Activated CD8-positive, alpha-beta memory T cell treated with anti-CD3 and anti-CD28 coated beads for 36 hours (primary cell): Measurements from ENCODE around the gene LDLRAD4. TPM values are rescaled to one million over a fixed set of nuclear protein-coding genes. Genes with fewer than 3 reads are reported as not detected.

ENCODE experiments used
- CTCF ChIA-PET: fragments of 350-600 bp; sonication (Branson Sonifier 250); formaldehyde crosslinking; loops from one replicate; lab custom pipeline; 2021; ENCODE audit warnings: antibody characterized with exemption; lab: Charles Lee
- POLR2A ChIA-PET: fragments of 350-600 bp; sonication (Branson Sonifier 250); formaldehyde crosslinking; loops from one replicate; lab custom pipeline; 2021; ENCODE audit warnings: antibody characterized with exemption; lab: Charles Lee
- total RNA-seq, 2 experiments: library from RNA; stranded (reverse); gene quantifications; one replicate each; pipeline ENCODE4 v1.2.3, GENCODE V29; 2021

LDLRAD4 gene
- total RNA-seq, 2 experiments from 2014 or later = 36.8 to 38.3 TPM

- POLR2A ChIA-PET = no interaction called here
- CTCF ChIA-PET = interaction anchor here (1.4 to 1.5 kb wide), 2 partner anchors 22 to 75 kb away, joined by 3 read pairs; no protein-coding TSS in a partner anchor
Observed at GRCh38 chr18:13291299-13291698, 72.7 kb downstream of the LDLRAD4 start.

- ChIA-PET POLR2A (no interaction called here), CTCF (interaction anchor here (1.4 kb wide), 1 partner anchor 23 kb away, joined by 3 read pairs; no protein-coding TSS in a partner anchor)
Observed at GRCh38 chr18:13291745-13292447, 73.3 kb downstream of the LDLRAD4 start.

GRCh38 chr18:13292736-13293135, 74.2 kb downstream of the LDLRAD4 start:
- ChIA-PET CTCF (no interaction called here), POLR2A (no interaction called here)

DNA sequence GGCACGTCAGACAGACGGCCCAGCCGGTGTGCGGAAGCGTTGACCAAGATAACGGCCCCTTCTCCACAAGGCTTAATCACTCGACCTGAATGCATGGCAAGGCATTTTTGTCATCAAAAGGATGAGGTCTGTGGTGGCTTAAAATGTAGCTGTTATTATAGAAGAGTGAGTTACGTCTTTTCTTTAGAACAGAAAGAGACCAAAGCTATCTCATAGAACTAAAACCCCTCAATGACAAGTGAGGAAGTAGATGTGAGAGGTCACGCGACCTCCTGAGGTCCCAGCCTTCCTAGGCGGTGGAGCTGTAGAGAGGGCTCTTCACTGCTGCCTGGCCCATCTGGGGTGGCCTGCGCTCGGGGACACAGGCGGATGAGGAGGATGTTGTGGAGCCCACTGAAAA, 75.7 kb downstream of the LDLRAD4 start:
- POLR2A ChIA-PET = no interaction called here
- CTCF ChIA-PET = no interaction called here

DNA sequence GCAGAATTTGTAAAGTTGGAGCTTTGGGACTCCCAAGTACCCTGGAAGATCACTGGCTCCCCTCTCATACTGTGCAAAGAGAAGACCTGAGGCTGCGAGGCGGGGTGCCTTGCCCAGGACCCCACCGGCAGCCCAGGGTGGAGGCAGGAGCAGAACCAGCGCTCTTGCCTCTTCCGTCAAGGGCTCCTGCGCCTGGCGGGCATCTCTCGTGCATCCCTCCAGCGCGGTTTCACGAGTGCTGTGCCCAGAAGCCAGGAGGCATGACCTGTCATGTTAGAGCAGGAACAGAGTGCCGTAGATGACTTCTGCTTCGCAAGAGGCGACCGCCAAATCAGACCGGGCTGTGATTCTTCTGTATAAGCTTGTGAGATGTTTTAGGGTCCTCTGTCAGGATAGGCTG, 77.3 kb downstream of the LDLRAD4 start:
- CTCF ChIA-PET = no interaction called here

DNA sequence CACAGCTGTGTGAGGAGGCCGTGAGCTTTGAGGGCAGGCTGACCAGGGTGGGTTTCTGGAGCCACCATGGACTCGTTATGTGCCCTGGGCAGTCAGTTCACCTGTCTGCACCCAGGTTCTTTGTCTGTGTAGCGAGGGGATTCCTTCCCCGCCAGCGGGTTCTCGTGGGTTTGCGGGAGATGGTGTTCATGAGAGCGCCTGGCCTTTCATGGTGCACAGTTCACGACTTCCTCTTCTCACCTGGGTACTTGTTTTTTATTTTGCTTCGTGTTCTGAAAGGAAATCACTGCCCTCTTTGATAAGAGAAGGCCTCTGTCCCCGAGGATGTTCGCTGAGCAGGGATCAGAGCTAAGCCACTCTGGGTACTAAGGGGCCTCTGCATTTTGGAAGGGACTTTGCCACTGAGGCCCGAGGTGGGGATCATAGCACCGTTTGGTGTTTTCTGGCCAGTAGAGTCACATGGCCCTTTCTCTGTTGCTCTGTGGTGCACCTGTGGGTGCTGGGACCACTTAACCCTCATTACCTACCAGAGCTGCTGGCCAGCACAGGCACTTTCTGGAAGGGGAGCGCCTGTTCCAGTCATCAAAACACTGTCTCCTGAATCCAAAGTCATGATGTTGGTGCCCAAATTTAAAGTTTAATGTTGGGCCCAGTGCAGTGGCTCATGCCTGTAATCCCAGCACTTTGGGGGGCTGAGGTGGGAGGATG, 78.5 kb downstream of the LDLRAD4 start:
- CTCF ChIA-PET = interaction anchor here (0.5 kb wide), 1 partner anchor 137 kb away, joined by 3 read pairs; no protein-coding TSS in a partner anchor
- POLR2A ChIA-PET = no interaction called here

More for the DNA sequence above, 77.3 kb downstream of the LDLRAD4 start:
- POLR2A ChIA-PET = no interaction called here

GRCh38 chr18:13298262-13298661, 79.7 kb downstream of the LDLRAD4 start:
- ChIA-PET CTCF (no interaction called here), POLR2A (no interaction called here)

DNA sequence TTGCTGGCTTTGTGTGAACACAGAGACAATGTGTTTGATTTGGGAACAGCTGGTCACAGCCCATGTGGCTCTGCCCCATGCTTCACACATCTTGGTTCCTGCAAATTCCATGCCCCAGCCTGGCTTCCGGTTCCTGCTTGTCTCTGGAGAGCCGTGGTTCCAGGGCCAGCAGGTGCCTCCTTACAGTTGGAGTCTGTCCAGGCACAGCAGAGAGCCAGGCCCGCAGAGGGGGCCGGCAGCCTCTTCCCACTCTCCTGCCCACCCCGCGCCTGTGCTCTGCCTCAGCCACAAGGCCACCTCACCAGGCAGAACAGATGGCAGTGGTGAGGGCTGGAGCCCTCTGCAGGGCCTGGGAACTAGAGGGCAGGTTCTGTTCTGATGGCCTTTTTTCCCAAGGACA, 81.5 kb downstream of the LDLRAD4 start:
- POLR2A ChIA-PET = no interaction called here
- CTCF ChIA-PET = no interaction called here

DNA sequence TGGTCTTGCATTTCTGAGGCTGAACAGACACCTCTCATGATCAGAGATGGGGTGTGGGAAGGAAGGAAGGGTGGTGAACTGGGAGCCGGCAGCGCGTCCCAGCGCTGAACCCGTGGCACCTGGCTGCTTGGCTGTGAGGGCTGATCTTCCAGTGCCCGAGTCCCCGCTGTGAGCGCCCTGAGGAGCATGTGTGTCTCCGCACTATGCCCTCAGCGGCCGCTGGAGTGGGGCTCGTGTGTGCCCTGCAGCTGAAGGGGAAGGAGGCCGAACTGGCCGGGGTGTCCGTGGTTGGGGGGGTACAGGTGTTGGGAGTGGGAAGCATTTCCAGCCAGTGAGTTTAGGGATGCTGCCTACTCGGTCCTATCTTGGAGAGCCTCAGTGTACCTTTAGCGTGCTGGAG, 82.2 kb downstream of the LDLRAD4 start:
- POLR2A ChIA-PET = no interaction called here
- CTCF ChIA-PET = no interaction called here

- ChIA-PET CTCF (no interaction called here), POLR2A (no interaction called here)
Observed at GRCh38 chr18:13302040-13302439, 83.5 kb downstream of the LDLRAD4 start.

- POLR2A ChIA-PET = interaction anchor here (0.6 kb wide), 1 partner anchor 9 kb away, joined by 3 read pairs; no protein-coding TSS in a partner anchor
Observed at GRCh38 chr18:13302457-13303225, 84.1 kb downstream of the LDLRAD4 start.

DNA sequence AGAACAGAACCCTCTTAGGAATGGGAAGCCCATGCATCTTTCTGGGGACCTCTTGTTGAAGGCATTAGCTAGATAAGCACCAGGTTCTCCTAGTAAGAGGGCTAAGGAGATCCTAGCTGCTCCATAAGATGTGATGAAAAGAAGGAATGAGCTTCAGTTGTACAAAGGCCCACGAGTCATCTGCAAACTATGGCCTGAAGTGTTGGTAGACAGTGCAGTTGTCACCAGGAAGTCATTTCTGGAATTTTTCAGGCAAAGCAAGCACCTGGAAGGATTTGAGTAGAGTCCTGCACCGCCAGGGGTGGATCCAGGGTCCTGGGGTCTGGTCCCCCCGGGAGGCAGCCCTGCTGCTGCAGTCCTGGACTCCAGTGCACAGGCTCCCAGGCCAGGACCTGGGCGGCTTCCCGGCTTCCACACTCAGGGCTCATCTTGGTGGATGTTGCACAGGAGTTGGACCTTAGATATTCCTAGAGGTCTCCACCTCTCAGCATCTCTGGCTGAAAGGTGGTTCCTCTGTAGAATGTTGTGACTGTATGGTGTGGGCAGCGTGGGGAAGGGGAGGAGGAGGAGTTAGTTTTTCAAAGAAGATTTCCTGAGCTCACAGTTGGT, 85.3 kb downstream of the LDLRAD4 start:
- POLR2A ChIA-PET = interaction anchor here (0.6 kb wide), 1 partner anchor 8 kb away, joined by 3 read pairs; no protein-coding TSS in a partner anchor
- CTCF ChIA-PET = interaction anchor here (1.5 kb wide), 1 partner anchor 14 kb away, joined by 5 read pairs; no protein-coding TSS in a partner anchor

More at GRCh38 chr18:13302457-13303225, 84.1 kb downstream of the LDLRAD4 start:
- CTCF ChIA-PET = interaction anchor here (1.5 kb wide), 1 partner anchor 15 kb away, joined by 5 read pairs; no protein-coding TSS in a partner anchor

DNA sequence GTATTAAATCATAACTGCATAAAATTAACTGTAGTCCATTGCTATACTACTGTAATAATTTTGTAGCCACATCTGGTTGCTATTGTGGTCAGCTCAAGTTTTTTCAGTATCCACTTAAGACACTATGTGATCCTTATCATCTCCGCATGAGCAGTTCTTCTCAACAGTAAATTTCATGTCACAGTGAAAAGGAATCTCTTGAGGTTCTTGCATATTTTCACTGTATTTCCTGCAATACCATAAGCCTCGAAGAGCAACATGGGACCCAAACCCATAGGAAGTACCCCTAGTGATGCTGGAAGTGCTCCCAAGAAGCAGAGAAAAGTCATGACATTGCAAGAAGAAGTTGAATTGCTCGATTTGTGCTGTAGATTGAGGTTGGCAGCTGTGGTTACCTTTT, 86.7 kb downstream of the LDLRAD4 start:
- ChIA-PET CTCF (no interaction called here), POLR2A (no interaction called here)

DNA sequence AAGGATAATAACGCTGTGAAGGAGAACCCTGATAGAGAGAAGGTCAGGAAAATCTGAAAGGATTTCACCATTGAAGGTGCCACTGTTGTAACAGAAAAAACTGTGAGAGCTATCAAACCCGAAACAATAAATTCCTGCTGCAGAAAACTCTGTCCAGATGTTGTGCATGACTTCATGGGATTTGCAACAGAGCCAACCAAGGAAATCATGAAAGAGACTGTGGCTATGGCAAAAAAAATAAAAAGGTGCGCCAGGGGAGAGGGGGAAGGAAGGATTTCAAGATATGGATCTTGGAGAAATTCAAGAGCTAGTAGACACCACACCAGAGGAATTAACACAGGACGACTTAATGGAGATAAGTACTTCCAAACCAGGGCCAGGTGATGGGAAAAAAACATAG, 88.0 kb downstream of the LDLRAD4 start:
- CTCF ChIA-PET = no interaction called here
- POLR2A ChIA-PET = no interaction called here

GRCh38 chr18:13308369-13308768, 89.8 kb downstream of the LDLRAD4 start:
- ChIA-PET POLR2A (no interaction called here), CTCF (no interaction called here)

- ChIA-PET POLR2A (no interaction called here), CTCF (no interaction called here)
Observed at GRCh38 chr18:13309031-13309747, 90.6 kb downstream of the LDLRAD4 start.

DNA sequence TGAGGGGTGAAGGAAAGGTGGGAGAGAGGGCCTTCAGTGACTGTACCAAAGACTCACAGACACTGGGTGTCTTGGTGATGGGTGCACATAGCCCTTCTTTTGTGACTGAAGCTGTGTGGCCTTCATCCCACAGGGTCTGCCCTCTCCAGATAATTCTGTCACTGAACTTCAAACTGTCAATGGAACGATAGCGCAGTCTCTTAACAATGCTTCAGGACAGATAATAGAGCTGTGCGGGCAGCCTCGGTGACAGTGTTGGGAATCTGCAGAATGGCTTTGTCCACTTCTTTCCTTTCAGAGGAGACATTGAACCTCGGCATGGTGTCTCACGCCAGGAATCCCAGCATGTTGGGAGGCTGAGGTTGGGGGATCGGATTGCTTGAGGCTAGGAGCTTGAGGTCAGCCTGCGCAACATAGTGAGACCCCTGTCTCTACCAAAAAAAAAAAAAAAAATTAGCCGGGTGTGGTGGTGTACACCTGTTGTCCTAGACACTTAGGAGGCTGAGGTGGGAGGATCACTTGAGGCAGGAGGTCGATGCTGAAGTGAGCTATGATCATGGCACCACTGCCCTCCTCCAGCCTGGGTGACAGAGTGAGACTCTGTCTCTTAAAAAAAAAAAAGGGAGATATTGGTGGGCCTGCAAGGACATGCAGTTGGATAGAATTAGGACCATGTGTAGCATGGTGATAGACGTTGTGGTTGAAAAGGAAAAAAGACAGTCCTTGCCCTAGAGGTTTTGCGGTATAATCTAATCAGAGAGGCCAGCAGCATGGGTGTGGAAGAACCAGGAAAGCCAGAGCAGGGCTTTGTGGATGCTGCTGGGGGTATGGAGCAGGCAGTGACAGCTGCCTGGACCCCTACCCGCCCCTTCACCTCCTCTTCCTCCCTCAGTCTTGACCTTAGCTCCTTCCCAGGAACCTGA, 91.4 kb downstream of the LDLRAD4 start:
- CTCF ChIA-PET = interaction anchor here (0.6 kb wide), 1 partner anchor 161 kb away, joined by 3 read pairs; no protein-coding TSS in a partner anchor
- POLR2A ChIA-PET = interaction anchor here (0.7 kb wide), 1 partner anchor 187 kb away, joined by 4 read pairs; no protein-coding TSS in a partner anchor
